ENCODE measurements around the gene FGGY.

FGGY gene

DNA sequence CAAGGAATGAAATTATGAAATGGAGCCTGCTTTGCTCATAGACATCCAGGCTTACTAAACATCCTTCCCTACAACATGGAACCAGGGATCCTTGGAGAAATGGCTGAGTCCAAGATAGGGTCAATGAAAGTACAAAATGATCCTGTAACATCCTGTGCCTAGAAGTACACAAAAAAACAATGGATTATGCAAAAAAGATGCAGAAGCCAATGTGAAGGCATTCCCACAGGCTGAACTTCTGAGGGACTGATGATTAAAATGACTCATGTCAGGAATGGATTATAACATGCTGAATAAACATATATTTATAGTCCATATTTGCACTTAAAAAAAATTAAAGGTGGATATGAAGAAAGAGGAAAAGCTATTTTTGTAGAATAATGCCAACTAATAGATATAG lies 507.4 kb downstream of the FGGY start:
- DNase-seq (ENCODE audit: low spot score) (no peak), FAIRE-seq (no peak)

- FAIRE-seq = no peak
- DNase-seq (ENCODE audit: low spot score) = no peak
These were observed 508.7 kb downstream of the FGGY start for GRCh38 chr1:59805554-59805953.
